ENCODE measurements around the gene SCLY. TPM values are rescaled to one million over a fixed set of nuclear protein-coding genes. Genes with fewer than 3 reads are reported as not detected.

The SCLY gene
- total and polyA plus RNA-seq, 2 experiments from 2014 or later = 16.6 to 25.2 TPM

DNA sequence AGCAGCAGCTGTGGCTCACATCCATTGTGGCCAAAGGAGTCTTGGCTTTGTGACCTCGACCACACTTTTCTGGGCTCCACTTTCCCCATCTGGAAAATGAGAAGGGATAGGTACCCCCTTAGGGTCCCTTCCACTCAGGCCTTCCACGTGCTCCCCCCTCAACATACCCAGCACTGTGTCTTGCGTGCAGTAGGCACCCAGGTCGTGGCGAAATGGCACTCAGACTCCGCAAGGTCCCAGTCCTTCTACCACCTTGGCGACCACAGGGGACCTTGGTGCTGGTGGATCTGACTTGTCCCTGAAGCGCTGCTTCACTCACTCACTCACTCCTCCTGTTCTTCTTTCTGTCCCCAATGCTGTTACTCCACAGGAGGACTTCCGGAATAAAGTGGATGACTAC, 19.9 kb upstream of the SCLY start:
- no peaks in the 10 kb centered on the region for H3K27me3 ChIP-seq
- TF ChIP-seq, protein P1, sequence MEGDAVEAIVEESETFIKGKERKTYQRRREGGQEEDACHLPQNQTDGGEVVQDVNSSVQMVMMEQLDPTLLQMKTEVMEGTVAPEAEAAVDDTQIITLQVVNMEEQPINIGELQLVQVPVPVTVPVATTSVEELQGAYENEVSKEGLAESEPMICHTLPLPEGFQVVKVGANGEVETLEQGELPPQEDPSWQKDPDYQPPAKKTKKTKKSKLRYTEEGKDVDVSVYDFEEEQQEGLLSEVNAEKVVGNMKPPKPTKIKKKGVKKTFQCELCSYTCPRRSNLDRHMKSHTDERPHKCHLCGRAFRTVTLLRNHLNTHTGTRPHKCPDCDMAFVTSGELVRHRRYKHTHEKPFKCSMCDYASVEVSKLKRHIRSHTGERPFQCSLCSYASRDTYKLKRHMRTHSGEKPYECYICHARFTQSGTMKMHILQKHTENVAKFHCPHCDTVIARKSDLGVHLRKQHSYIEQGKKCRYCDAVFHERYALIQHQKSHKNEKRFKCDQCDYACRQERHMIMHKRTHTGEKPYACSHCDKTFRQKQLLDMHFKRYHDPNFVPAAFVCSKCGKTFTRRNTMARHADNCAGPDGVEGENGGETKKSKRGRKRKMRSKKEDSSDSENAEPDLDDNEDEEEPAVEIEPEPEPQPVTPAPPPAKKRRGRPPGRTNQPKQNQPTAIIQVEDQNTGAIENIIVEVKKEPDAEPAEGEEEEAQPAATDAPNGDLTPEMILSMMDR (IDR thresholded peaks at IDR 0.05; ENCODE audit: low read depth, low read length) = no peak
- no peak for DNase-seq (ENCODE audit: low read depth in 1 of 2, low spot score in 1 of 2)
- H3K9me3 ChIP-seq (ENCODE audit: low read depth) = no peaks in the 10 kb centered on the region
- peaks cover 12% of the 10 kb centered on the region for H3K36me3 ChIP-seq
- no peak overlapping the region for H3K27ac ChIP-seq
- no peaks in the 10 kb centered on the region for H3K4me1 ChIP-seq (ENCODE audit: low read depth)
- no peak overlapping the region for H3K4me3 ChIP-seq

DNA sequence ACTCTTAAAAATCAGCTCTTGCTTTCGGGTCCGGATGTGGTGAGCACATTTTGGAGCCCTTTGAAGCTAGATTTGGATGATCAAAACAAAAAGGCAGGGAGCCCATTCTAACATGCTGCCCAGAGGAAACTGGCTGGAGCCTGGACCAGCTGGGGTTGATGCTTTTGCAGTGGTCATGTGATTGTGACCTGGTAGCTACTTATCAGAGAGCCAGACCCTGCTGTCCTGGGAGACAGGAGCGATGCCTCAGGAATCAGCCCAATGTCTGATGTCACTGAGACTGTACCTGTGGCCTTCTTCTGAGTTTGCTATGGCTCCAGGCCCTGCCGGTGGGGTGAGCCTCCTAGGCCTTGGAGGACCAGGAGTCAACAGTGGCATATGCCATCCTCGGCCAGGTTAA, 18.7 kb upstream of the SCLY start:
- H3K4me1 ChIP-seq (ENCODE audit: low read depth) = no peaks in the 10 kb centered on the region
- TF ChIP-seq, protein P1 (IDR thresholded peaks at IDR 0.05; ENCODE audit: low read depth, low read length) = no peak
- no peaks in the 10 kb centered on the region for H3K9me3 ChIP-seq (ENCODE audit: low read depth)
- DNase-seq (ENCODE audit: low read depth in 1 of 2, low spot score in 1 of 2) = no peak
- no peak overlapping the region for H3K4me3 ChIP-seq
- H3K27ac ChIP-seq = no peak overlapping the region
- H3K36me3 ChIP-seq = peaks cover 7% of the 10 kb centered on the region
- no peaks in the 10 kb centered on the region for H3K27me3 ChIP-seq

DNA sequence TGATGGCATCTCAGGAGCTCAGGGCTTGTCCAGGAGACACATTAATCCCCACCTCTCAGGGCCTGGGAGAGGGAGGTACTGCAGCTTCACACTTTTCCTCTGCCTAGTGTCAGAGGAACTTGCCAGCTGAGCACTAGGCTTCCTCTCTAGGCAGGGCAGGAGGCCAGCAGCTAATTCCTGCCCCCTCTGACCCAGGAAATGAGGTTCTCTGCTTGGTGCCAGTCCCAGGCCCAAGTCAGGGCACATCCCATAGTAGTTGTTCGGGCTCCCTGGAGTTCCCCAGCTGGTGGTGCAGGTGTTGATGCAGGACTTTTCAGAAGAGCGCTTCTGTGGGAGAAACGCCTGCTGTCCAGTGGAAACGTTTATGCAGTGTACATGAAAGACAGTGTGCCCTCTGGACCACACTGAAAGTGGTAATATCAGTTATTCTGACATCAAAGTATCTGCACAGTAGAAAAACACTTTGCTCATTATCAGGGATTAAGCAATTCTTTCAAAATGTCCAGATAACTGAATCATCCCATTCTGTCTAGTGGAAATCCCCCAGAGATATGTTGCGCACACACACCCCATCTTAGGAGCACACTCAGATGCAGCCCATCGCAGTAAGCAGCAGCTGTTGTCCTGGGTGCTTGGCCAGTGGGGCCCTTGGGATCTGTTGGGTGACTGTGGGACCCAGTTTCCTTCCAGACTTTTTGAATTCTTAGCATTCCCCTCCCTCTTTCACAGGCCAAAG, 17.8 kb upstream of the SCLY start:
- no peaks in the 10 kb centered on the region for H3K27me3 ChIP-seq
- no peaks in the 10 kb centered on the region for H3K9me3 ChIP-seq (ENCODE audit: low read depth)
- TF ChIP-seq, protein P1 (IDR thresholded peaks at IDR 0.05; ENCODE audit: low read depth, low read length) = no peak
- H3K4me1 ChIP-seq (ENCODE audit: low read depth) = no peaks in the 10 kb centered on the region
- H3K36me3 ChIP-seq = peaks cover 7% of the 10 kb centered on the region
- DNase-seq (ENCODE audit: low read depth in 1 of 2, low spot score in 1 of 2) = peak in 1 of 2 donors; percentile 29
- no peak overlapping the region for H3K4me3 ChIP-seq
- no peak overlapping the region for H3K27ac ChIP-seq

DNA sequence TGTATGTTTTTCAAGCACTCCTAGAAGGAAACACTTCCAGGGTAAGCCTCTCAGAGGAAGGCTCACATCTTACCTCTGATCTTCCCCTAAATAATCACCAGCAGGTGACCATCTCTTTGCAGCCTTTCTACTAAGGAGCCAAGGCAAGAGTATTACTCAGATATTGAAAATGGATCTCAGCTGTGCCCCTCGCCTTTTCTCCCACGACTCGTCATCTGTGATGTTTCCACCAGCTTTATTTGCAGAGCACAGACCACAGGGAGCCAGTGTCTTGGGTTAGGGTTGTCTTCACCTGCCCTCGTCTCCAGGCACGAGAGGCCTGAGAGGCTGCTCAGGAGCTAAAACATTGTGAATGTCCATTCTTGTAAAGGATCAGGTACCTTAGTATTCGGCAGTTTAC, 16.9 kb upstream of the SCLY start:
- no peaks in the 10 kb centered on the region for H3K27me3 ChIP-seq
- TF ChIP-seq, protein P1 (IDR thresholded peaks at IDR 0.05; ENCODE audit: low read depth, low read length) = no peak
- H3K4me1 ChIP-seq (ENCODE audit: low read depth) = no peaks in the 10 kb centered on the region
- H3K27ac ChIP-seq = no peak overlapping the region
- no peak overlapping the region for H3K4me3 ChIP-seq
- no peaks in the 10 kb centered on the region for H3K9me3 ChIP-seq (ENCODE audit: low read depth)
- H3K36me3 ChIP-seq = peaks cover 7% of the 10 kb centered on the region
- DNase-seq (ENCODE audit: low read depth in 1 of 2, low spot score in 1 of 2) = no peak

DNA sequence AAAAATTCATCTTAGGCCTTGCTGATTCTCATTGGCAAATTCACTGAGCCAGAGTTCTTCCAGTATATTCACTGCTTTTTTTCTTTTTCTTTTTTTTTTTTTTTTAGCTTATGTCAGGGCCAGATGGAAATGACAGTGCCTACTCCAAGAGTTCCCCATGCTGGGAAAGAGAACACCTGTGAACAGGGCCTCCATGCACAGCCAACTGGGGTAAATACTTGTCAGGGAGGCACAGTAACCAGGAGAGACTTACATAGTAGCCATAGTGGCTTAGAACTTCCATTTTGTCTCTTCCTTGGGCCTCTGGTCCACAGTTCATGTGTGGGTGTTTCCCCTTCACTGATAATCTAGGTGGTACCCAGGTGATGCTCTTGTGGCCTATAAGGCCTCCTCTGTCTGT, 15.2 kb upstream of the SCLY start:
- no peak for DNase-seq (ENCODE audit: low read depth in 1 of 2, low spot score in 1 of 2)
- H3K36me3 ChIP-seq = peaks cover 7% of the 10 kb centered on the region
- no peaks in the 10 kb centered on the region for H3K27me3 ChIP-seq
- H3K4me1 ChIP-seq (ENCODE audit: low read depth) = no peaks in the 10 kb centered on the region
- no peak overlapping the region for H3K27ac ChIP-seq
- TF ChIP-seq, protein P1 (IDR thresholded peaks at IDR 0.05; ENCODE audit: low read depth, low read length) = no peak
- H3K9me3 ChIP-seq (ENCODE audit: low read depth) = no peaks in the 10 kb centered on the region
- H3K4me3 ChIP-seq = no peak overlapping the region
